Gastroesophageal sphincter (tissue), 4 donors: ENCODE results near the gene IGF2R. TPM values are rescaled to one million over a fixed set of nuclear protein-coding genes. Genes with fewer than 3 reads are reported as not detected.

ENCODE experiments used
- ATAC-seq: fragments of 150-250 bp; one replicate; pipeline ENCODE4 v1.9.1; 2016; ENCODE audit warnings: mild to moderate bottlenecking, moderate library complexity
- H3K27ac ChIP-seq, 4 donors: fragments of 200-600 bp; sonication (generic) in 3 of 4; 1 replicate in 3 of 4; 2 replicates in 1 of 4; pipeline ENCODE4 v1.5.1; 2016 to 2019
- H3K27me3 ChIP-seq: fragments of 200-600 bp; sonication (generic); one replicate; pipeline ENCODE4 v1.5.1; 2019
- H3K36me3 ChIP-seq, 2 donors: fragments of 200-600 bp; sonication (generic); one replicate each; pipeline ENCODE4 v1.5.1; 2019; ENCODE audit warnings: control low read depth in 1 of 2
- H3K4me1 ChIP-seq, 3 donors: fragments of 200-600 bp; sonication (generic); 1 replicate in 2 of 3; 2 replicates in 1 of 3; pipeline ENCODE4 v1.5.1; 2016 to 2019; ENCODE audit warnings: control low read depth in 2 of 3
- H3K4me3 ChIP-seq, 2 donors: fragments of 200-600 bp; sonication (generic); one replicate each; pipeline ENCODE4 v1.5.1; 2019; ENCODE audit warnings: mild to moderate bottlenecking in 1 of 2, moderate library complexity in 1 of 2
- H3K9me3 ChIP-seq, 3 donors: fragments of 200-600 bp; sonication (generic); one replicate each; pipeline ENCODE4 v1.5.1; 2017 to 2019; ENCODE audit warnings: control low read depth in 2 of 3
- EP300 ChIP-seq: sonication (generic); formaldehyde crosslinking; IDR thresholded peaks from one replicate; pipeline ENCODE4 v1.6.1; 2017; ENCODE audit warnings: antibody characterized with exemption, mild to moderate bottlenecking
- POLR2A ChIP-seq, 2 donors: fragments of 450-650 bp; IDR thresholded peaks; one replicate each; pipeline ENCODE4 v1.6.1; 2017; ENCODE audit warnings: antibody characterized with exemption in 2 of 2, mild to moderate bottlenecking in 2 of 2, moderate library complexity in 1 of 2
- POLR2AphosphoS5 ChIP-seq: sonication (generic); formaldehyde crosslinking; IDR thresholded peaks from one replicate; pipeline ENCODE4 v1.6.1; 2017; ENCODE audit warnings: antibody characterized with exemption
- WGBS, 2 donors: methylation state at CpG; one replicate each; pipeline ENCODE4 v1.1.5; 2018; ENCODE audit warnings: low coverage in 1 of 2; 5-methylcytosine and 5-hydroxymethylcytosine counted together
- total RNA-seq, 4 donors: library from RNA; depleted of rRNA; stranded (reverse); fragments of >200 nt; gene quantifications; one replicate each; pipeline ENCODE4 v1.1.0, GENCODE V29; 2016
- TF ChIP-seq, protein P1 (sequence below), 4 experiments: fragments of 200-600 bp in 2 of 4; fragments of 450-650 bp in 2 of 4; sonication (generic) in 1 of 4; IDR thresholded peaks; one replicate each; pipeline ENCODE4 v1.5.1; 2017 to 2019; ENCODE audit warnings: antibody characterized with exemption in 4 of 4, mild to moderate bottlenecking in 2 of 4, moderate library complexity in 2 of 4

IGF2R gene
- total RNA-seq, 4 donors from 2014 or later: 47.9 to 81.3 (median 52.7) TPM

DNA sequence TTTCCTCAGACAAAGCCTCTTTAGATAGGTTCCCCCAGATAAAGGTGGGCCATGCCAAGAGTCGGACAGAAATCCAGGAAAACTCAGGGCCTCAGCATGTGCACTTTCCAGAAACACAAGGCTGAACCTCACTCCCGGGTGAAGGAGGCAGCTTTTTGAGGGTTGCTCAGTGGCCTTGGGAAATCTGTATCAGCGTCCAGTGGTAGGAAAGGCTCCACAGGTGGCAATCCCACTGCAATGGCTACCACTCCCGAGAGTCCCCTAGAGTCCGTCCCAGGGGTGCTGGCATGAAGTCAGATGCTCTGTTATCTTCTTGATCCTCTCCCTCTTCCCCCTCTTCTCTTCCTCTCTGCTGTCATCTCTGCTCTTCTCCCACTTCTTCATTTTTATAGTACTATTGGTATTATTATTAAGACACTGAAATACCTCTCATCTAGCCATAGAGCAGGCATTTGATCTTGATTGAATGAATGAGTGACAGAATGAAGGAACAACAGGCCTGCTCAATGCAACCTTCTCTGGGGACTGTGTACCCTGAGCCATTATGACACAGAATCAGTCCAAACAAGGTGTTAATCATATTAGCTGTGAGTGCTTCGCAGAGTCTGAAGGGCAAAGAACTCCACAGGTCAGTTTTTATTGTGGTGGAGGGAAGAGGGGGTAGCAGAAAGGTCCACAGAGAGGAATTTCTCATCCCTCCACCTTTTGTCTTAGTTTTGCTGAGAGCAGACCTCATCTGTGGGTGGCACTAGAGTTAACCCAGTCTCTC is 166.1 kb downstream of the IGF2R start:
- Histone ChIP-seq H3K36me3 (no peaks in the 10 kb centered on the region), H3K9me3 (no peaks in the 10 kb centered on the region), H3K27ac (no peak overlapping the region), H3K4me3 (no peak overlapping the region), H3K4me1 (peaks cover 0 to 21% (median 0%) of the 10 kb centered on the region in 3 donors), H3K27me3 (no peaks in the 10 kb centered on the region)
- WGBS, 2 donors: 79 to 85% methylated on average over 4 of the region's 6 CpGs
- no peak for ATAC-seq
- TF ChIP-seq EP300 (no peak), POLR2AphosphoS5 (no peak), POLR2A (IDR thresholded peaks at IDR 0.05) (no peak)
- TF ChIP-seq, protein P1, sequence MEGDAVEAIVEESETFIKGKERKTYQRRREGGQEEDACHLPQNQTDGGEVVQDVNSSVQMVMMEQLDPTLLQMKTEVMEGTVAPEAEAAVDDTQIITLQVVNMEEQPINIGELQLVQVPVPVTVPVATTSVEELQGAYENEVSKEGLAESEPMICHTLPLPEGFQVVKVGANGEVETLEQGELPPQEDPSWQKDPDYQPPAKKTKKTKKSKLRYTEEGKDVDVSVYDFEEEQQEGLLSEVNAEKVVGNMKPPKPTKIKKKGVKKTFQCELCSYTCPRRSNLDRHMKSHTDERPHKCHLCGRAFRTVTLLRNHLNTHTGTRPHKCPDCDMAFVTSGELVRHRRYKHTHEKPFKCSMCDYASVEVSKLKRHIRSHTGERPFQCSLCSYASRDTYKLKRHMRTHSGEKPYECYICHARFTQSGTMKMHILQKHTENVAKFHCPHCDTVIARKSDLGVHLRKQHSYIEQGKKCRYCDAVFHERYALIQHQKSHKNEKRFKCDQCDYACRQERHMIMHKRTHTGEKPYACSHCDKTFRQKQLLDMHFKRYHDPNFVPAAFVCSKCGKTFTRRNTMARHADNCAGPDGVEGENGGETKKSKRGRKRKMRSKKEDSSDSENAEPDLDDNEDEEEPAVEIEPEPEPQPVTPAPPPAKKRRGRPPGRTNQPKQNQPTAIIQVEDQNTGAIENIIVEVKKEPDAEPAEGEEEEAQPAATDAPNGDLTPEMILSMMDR (IDR thresholded peaks at IDR 0.05): no peak

DNA sequence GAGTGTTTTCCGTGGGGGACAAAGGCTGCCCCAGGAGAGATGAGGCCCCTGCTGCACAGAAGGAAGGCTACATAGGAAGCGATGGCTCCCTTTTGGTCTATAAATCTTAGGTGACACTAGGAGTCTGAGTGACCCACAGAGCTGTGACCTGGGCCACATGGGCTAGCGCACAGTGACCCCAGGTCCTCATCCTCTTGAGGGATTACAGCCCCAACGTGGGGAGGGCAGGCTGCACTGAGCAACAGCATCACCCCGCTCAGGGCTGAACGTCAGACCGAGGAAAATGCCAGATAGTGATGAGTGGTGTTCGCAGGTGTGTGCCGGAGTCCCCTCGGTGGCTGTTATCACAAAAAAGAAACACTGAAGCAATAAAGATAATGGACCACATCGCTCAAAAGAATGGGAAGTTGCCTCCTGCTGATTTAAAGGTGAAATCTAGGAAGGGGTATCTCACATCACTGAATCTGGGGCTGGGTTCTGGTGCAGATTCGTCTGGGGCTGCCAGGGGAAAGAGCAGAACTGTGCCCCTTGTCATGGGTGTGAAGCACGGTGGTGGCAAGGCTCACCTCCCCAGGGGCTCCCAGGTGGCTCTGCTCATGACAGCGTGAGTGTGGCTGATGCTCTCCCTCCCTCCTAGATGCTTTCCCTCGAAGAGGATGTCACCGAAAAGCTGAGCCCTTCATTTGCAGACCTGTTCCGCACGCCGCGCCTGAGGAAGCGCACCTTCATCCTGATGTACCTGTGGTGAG is 167.2 kb downstream of the IGF2R start:
- H3K27me3 ChIP-seq: no peaks in the 10 kb centered on the region
- H3K9me3 ChIP-seq: no peaks in the 10 kb centered on the region
- ATAC-seq: no peak
- peaks cover 0 to 30% (median 2%) of the 10 kb centered on the region in 3 donors for H3K4me1 ChIP-seq
- TF ChIP-seq POLR2AphosphoS5 (no peak), POLR2A (IDR thresholded peaks at IDR 0.05) (no peak), EP300 (no peak)
- TF ChIP-seq, protein P1 (IDR thresholded peaks at IDR 0.05): no peak
- H3K4me3 ChIP-seq: no peak overlapping the region
- no peak overlapping the region for H3K27ac ChIP-seq
- WGBS, 2 donors: 42 to 73% methylated on average over 10 of the region's 21 CpGs
- no peaks in the 10 kb centered on the region for H3K36me3 ChIP-seq

DNA sequence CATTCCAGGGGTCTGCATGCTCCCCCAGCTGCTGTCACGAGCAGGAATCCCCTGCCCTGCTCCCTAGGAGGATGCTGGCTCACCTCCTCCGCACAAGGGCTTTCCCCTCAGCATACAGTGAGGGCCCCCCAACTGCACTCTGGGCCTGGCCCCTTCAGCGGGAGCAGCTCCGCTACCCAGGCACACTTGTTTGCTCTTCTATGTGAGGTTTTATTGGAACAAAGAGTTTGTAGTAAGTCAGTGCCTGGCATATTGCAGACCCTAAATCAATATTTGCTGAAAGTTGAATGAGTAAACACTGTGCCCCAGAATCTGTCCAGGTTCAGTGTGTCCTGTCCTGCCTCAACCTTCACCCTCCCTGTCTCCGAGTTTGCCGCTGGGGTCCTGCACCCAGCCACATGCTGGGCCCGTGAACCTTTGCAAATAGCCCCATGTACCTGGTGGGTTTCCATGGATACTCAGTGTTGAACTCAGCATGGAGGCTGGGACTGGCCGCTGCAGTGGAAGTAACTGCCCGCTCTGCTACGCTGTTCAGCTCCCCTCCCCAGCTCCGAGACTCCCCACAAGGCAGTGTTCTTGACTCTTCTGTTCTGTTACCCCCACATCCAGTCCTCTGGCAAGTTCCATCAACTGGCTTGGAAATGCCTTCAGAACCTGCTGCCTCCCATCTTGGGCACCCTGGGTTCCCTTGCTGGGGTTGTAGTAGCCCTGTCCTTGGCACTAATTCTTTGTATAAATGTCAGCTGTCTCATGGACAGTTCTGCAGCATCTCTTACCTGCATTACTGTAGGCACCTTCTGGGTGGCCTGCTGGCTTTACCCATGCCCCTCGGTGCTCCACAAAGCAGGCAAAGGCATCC is 168.5 kb downstream of the IGF2R start:
- no peaks in the 10 kb centered on the region for H3K9me3 ChIP-seq
- H3K4me1 ChIP-seq: peaks cover 2 to 43% (median 4%) of the 10 kb centered on the region in 3 donors
- no peak for ATAC-seq
- H3K27me3 ChIP-seq: no peaks in the 10 kb centered on the region
- 73% methylated on average over 7 of the region's 12 CpGs; no CpG with 5 or more reads in 1 of the 2 donors for whole genome bisulfite sequencing, 2 donors
- H3K36me3 ChIP-seq: no peaks in the 10 kb centered on the region
- TF ChIP-seq, protein P1 (IDR thresholded peaks at IDR 0.05): no peak
- TF ChIP-seq POLR2A (IDR thresholded peaks at IDR 0.05) (no peak), EP300 (no peak), POLR2AphosphoS5 (no peak)
- H3K4me3 ChIP-seq: no peak overlapping the region
- no peak overlapping the region for H3K27ac ChIP-seq

DNA sequence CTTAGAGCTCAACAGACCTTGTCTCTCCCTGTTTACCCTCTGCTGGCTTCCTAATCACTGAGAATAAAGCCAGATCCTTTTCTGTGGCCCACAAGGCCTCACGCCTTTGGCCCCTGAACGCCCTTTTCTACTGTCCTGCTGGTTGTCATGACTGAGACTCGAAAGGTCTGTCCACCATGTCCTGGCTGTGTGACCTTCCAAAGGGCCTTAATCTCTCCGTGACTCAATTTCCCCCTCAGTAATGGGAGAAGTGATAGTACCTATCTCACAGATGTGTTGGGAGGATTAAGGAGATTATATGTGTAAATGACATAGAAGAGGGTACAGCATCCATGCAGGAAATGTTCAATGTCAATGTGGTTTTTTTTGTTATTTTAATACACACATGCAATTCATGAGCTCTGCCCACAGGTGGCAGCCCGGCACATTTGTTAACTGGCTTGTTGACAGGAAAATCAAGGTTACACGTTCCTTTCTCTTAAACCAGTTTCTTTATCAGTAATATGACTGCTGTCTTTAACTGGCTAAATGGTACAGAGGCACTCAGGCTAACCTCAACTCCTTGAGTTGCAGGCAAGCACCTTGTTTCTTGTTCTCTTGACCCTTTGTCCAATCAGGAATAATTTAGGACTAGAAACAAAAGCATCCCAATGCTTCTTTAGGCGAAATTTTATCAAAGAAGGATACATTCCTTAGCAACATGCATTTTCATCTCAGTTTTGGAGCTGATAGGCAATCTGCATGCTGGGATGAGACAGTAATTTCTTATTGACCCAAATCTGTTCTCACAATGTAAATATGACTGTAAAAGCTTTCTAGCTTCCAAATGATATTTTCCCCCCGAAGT is 169.3 kb downstream of the IGF2R start:
- WGBS, 2 donors: 40 to 48% methylated on average over 4 to 6 of the region's 8 CpGs
- TF ChIP-seq, protein P1 (IDR thresholded peaks at IDR 0.05): peak in 3 of 4 experiments; percentile 75 to 84 (median 80)
- no peak for TF ChIP-seq POLR2A (IDR thresholded peaks at IDR 0.05)
- Histone ChIP-seq H3K27me3 (no peaks in the 10 kb centered on the region), H3K36me3 (no peaks in the 10 kb centered on the region), H3K9me3 (no peaks in the 10 kb centered on the region), H3K4me1 (peaks cover 2 to 44% (median 4%) of the 10 kb centered on the region in 3 donors), H3K4me3 (no peak overlapping the region), H3K27ac (peak overlapping the region in 3 of 4 donors; percentile 12 to 32 (median 25))
- ATAC-seq: no peak
